HL-60 (cell line): ENCODE results near the gene SLC25A1.

Experiments
- CTCF ChIP-seq: IDR thresholded peaks from one replicate; pipeline ENCODE4 v1.5.1; 2011; ENCODE audit warnings: low read length, control low read depth, inconsistent platforms; ENCODE audit not compliant: insufficient read depth
- POLR2AphosphoS5 ChIP-seq: IDR thresholded peaks from 2 replicates; pipeline ENCODE4 v1.6.1; 2012; ENCODE audit warnings: low read depth
- REST ChIP-seq: IDR thresholded peaks from 2 replicates; pipeline ENCODE4 v1.6.1; 2012; ENCODE audit warnings: low read depth; ENCODE audit not compliant: insufficient replicate concordance

DNA sequence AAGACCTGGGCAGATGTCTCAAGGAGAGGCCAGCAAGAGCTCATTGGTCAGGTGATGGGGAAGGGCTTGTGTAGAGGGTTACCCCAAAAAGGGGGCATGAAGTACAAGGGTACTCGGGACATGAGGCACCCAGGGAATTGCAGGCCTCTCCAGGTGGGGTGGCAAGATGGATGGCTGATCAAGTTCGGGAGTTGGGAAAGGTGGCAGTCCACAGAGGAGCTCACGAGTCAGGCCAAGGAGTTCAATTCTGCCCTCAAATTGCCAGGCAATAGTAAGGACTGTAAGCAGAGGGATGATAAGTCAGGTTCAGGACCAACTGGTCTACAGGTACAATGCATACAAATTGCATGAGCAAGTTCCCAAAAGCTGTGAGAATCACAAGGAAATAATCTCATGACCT is 42.3 kb upstream of the SLC25A1 start:
- TF ChIP-seq POLR2AphosphoS5 (no peak), CTCF (no peak), REST (no peak)
